Prostate gland (tissue), 2 donors: Measurements from ENCODE around the gene SLC39A11.

Source experiments
- POLR2AphosphoS5 ChIP-seq: sonication (generic); formaldehyde crosslinking; IDR thresholded peaks from one replicate; pipeline ENCODE4 v1.6.1; 2017; ENCODE audit warnings: antibody characterized with exemption
- TF ChIP-seq, protein P1 (sequence below), 4 experiments: fragments of 200-600 bp in 2 of 4; fragments of 450-650 bp in 2 of 4; sonication (generic) in 2 of 4; IDR thresholded peaks; 1 replicate in 3 of 4; 2 replicates in 1 of 4; pipeline ENCODE4 v1.5.1; 2016 to 2019; ENCODE audit warnings: antibody characterized with exemption in 4 of 4, mild to moderate bottlenecking in 2 of 4, moderate library complexity in 2 of 4

DNA sequence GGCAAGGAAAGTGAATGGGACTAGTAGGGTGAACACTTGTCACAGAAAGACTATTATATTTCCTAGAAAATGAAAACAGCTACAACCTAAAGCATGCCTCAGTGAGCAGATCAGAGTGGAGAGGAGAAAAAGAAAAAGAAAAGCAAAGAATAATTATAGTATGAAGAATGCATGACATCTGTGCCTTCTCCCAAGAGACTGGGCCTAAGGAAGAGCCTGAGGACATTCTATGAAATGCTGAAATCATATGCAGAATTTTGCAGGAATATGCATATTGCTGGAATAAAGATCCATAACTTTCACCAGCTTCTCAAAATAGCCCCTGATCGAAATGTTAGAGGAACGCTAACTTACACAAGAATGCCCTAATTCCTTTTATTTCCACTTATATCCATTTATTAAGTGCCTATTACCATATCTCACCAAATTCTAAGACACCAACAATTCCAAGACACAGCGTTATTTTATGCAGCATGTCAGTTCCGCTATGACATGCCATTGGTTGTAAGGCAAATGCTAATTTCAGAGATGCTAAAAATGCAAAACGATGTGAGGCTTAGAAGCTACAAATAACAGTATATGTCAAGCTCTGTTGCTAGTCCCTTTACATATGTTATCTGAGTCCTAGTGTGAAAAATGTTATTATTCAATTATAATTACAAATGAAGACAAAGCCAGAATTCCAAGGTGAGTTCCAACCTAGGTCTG, 171.0 kb downstream of the SLC39A11 start:
- TF ChIP-seq, protein P1, sequence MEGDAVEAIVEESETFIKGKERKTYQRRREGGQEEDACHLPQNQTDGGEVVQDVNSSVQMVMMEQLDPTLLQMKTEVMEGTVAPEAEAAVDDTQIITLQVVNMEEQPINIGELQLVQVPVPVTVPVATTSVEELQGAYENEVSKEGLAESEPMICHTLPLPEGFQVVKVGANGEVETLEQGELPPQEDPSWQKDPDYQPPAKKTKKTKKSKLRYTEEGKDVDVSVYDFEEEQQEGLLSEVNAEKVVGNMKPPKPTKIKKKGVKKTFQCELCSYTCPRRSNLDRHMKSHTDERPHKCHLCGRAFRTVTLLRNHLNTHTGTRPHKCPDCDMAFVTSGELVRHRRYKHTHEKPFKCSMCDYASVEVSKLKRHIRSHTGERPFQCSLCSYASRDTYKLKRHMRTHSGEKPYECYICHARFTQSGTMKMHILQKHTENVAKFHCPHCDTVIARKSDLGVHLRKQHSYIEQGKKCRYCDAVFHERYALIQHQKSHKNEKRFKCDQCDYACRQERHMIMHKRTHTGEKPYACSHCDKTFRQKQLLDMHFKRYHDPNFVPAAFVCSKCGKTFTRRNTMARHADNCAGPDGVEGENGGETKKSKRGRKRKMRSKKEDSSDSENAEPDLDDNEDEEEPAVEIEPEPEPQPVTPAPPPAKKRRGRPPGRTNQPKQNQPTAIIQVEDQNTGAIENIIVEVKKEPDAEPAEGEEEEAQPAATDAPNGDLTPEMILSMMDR (IDR thresholded peaks at IDR 0.05), result no peak
- TF ChIP-seq POLR2AphosphoS5, result no peak
